ENCODE results near the gene CDH23.

The CDH23 gene

DNA sequence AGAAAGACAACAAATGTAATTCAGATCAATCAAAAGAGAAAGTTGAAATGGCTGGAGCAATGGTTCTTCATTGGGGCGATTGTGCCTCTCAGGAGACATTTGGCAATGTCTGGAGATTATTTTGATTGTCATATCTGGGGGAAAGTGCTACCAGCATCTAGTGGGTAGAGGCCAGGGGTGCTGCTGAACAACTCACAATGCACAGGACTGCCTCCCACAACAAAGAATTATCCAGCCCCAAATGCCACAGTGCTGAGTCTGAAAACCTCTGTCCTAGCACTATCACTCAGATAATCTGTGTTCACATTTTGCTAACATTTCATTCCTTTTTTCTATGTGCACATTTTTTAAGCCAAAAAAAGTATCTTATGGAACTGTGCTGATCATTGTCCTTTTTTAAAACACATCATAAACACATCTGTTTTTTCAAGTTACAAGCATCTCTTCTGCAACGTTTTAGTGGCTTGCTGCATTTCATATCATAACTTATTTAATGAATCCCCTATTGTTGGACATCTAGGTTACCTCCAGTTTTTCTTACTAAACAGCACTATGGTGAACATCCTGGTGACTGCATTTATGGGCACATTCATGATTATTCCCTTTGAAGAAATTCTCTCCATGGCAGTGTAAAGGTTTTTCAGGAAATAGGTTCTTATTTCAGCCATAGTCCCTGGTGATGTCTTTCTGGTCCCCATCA is 208.7 kb downstream of the CDH23 start:
- no peak for DNase-seq (ENCODE audit: low spot score)

DNA sequence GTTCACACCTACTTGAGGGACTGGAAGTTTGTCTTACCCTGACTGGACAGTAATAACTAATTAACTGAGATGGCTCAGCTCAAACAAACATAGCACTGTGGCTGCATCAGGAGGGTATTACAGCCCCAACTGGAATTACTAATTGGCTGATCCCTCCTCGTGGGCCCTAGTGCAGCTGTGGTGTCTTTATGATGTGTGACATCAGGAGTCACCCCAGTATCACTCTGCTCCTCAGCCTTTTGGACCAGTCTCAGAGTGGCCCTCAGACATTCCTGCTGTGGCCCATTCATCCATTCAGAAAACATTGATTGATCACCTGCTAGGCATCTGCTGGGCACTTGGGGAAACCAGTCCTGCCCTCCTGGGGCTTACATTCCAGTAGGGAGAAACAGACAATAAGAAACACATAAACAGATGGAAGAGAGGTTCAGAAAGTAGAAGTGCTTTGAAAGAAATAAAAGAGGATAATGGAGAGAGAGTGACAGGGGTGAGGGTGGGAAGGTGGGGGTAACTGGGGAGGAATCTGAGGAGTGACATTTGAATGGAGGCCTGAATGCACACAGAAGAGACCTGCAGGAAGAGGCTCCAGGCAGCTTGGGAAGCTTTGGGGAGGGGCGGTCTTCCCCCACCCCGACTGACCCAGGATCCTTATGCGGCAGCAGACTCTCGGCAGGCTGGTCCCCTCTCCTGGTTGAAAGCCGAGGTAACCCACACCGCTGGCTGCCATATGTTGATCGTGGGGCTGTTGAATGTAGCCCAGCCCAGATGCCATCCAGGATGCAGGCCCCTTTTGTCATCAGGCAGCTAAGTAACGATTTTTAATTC is 209.7 kb downstream of the CDH23 start:
- DNase-seq (ENCODE audit: low spot score) = no peak

DNA sequence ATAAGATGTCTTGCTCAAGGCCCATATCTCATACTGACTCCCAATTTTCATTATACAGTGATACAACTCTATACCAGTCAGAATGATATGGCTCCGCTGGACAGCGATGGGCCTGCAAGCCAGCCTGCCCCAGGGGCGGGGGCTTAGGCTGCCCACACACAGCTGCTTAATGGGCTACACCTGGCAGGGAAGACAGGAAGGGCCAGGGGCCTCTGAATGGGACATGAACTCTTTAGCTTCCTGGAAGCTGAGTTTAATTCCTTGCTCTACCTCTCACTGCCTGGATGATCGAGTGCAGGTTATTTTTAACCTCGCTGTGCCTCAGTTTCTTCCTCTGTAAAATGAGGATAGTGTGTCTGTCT is 210.3 kb downstream of the CDH23 start:
- no peak for DNase-seq (ENCODE audit: low spot score)

DNA sequence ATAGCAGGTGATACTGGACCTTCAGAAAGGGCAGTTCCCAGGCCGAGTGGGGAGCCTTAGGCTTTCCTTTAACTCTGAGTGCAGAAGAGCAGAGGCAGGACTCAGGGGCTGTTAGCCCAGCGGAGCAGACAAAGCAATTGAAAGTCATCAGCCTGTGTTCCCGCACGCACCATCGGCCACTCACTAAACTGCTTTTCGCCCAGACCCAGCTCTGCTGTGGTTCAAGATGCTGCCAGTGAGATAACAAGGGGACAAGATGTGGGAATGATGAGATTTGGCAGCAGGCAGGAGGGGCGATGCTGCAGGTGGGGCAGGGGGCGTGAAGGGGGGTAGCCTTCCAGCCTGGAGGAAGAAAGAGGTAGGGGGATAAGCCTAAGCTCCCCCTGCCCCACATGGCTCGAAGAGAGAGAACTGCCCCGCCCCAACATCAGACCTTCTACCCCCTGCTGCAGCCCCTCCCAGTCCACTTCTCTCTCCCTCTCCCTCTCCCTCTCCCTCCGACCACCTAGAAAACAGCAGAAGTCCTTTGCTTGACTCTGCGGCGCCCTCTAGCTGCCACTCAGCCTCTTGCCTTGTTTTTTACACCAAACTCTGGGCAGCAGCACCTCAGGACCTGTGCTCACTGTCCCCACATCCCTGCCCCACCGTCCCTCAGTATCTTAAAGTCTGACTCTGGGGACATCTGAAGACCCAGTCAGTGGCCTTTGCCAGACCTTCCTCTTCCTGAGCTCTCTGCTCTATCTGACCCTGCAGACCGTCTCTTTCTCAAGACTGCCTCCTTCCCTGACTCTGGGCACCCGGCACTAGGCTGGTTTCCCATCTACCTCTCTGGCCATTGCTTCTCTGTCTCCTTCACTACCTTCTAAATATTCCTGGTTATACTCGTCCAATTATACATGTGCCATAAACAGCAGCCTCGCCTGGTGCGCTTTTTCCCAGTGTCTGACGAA is 212.4 kb downstream of the CDH23 start:
- DNase-seq (ENCODE audit: low spot score) = peak; percentile 35

DNA sequence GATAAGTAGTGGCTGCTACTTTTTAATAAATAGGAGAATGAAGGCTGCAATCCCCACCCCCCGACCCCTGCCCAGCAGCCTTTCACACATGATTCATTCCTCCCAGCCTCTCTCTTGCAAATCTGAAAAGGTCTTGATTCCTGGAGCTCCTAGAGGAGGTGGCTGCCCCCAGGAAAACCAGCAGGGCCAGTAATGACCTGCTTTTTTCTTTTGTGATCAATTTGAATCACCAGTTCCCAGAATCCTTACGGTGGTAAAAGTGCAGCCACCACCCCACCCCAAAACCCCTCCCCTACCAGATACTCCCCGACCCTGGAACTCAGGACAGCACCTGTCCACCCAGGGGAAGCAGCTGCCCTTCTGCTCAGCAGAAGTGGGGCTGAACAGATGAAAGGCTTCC is 213.9 kb downstream of the CDH23 start:
- no peak for DNase-seq (ENCODE audit: low spot score)

DNA sequence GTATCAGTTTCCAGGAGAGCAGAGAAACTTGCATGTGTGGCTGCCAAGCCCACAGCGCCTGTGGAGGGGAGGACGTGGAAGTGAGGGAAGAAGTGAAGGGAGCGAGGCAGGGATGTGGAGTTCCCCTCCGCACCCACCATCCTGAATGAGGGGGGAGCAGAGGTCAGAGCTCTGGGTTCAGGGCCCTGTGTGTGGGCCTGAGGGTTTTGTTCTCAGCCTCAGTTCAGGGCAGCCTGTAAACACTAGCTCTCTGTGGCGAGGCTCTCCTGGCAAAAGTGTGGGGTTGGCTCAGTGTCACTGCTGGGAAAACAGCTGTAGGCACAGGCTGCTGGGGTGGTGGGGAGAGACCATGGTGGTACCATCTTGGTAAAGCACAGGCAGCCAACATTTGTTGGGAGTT is 214.4 kb downstream of the CDH23 start:
- DNase-seq (ENCODE audit: low spot score) = no peak

DNA sequence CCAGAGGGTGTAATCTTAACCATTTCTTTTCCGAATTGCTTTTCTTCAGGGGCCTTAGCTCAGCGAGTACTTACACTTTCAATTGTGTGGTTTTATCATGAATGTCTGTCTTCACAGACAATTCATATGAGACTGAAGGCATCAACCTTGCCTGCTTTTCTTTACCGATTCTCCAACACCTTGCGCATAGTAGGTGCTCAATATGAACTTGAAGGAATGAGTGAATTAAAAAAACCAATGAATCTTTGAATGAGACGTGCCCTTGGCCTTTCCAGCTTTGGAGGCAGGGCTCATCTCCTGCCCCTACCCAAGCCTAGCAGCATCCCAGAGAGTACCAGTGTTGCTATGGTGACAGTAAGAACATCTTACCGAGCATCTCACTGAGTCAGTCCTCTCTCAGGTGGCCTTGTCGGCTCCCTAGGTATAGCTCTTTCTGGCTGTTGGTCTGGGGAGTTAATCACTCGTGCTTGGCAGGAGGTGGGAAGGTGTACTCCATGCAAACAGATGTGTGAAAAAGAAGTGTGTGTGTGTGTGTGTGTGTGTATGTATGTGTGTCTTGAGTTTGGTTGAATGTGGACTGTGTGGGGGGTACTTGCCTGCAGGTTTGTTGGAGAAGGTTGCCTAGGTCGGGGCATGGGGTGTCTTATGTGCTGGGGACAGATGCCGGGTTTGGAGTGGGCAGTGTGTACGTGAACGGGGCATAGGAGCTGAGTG is 215.1 kb downstream of the CDH23 start:
- DNase-seq (ENCODE audit: low spot score) = no peak

DNA sequence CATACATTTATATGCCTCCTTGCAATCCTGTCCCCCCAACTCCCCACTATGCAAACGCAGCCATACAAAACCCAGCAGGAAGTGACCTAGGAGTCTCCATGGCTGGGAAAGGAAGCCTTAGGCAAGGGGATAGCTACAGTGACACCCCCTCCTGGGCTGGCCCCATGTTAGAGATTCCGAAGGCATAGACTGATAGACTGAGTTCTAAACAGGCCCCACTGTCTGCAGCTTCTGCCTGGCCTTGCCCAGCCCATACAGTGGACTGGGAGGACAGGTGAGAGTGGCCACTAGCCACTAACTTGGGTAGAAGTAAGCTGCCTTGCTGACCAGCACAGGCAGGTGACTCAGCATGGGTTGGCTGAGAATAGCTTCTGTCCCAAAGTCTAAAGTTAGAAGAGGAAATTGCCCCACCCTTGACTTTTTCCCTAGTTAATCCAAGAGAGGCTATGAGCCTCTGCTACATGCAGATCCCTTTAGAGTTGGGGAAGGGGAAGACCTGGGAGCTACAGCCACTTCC is 216.6 kb downstream of the CDH23 start:
- DNase-seq (ENCODE audit: low spot score) = no peak

DNA sequence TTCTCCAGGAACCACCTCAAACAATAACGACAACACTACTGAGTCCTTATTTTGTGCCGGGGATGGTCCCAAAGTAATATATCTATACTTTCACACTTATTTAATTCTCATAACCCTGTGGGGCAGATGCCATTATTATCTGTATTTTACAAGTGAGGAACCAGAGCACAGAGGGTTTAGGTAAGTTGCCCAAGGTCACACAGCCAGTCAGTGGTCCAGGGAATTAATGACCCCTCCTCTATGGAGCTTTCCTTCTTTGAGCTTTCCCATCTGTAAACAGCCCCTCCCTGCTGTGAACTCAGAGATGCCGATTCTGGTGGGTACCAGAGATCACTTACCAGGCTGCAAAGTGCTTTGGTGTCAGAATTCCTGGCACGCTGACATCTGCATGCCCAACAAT is 217.2 kb downstream of the CDH23 start:
- DNase-seq (ENCODE audit: low spot score) = no peak

DNA sequence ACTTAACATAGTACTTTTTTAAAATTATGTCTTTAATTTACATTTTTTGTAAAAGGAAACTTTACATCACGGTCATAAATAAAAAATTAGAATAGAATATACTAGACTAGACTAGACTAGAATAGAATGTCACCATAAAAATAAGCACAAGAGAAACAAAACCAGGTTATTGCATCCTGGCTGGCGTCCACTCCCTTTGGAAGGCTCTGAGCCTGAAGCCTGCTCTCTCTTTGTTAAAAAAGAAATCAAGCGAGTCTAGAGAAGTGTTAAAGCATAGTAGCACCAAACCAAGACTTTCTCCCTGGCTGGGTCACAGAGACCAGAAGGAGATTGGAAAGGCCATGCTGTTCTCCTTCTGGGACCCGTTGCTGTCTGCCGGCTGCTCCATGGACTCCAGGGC is 218.2 kb downstream of the CDH23 start:
- no peak for DNase-seq (ENCODE audit: low spot score)

DNA sequence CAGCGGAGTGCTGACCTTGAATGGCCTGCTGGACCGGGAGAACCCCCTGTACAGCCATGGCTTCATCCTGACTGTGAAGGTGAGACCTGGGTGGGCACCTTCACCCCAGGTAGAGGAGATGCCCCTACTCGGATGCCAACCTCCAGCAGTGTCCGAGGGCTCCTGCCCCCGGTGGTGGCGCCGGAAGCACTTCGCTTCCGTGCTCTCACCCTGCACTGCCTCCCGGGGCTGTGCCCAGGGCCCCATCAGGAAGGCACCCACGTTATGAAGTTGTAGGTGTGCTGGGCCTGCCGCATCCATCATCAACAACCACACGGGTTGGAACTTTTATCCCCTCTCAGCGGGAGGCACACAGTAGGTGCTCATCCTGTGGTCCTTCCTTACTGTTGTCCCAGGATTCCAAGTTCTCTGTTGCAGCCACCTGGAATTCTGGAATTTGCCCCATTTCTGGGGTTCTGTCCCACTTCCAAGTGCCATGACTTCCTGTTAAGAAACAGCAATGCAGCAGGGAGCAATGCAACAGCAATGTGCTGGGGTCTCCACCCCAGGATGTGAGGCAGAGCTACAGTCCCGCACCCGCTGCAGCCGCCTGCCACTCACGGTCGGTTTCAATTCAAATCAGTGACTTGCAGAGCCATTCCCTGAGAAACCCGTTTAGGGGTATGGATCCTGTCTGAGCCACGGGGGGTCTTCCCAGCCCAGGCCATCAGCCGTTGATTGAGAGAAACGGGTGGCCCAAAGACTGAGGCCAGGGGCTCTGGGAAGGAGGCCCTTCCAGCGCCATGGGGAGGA is 219.0 kb downstream of the CDH23 start:
- DNase-seq (ENCODE audit: low spot score) = no peak

DNA sequence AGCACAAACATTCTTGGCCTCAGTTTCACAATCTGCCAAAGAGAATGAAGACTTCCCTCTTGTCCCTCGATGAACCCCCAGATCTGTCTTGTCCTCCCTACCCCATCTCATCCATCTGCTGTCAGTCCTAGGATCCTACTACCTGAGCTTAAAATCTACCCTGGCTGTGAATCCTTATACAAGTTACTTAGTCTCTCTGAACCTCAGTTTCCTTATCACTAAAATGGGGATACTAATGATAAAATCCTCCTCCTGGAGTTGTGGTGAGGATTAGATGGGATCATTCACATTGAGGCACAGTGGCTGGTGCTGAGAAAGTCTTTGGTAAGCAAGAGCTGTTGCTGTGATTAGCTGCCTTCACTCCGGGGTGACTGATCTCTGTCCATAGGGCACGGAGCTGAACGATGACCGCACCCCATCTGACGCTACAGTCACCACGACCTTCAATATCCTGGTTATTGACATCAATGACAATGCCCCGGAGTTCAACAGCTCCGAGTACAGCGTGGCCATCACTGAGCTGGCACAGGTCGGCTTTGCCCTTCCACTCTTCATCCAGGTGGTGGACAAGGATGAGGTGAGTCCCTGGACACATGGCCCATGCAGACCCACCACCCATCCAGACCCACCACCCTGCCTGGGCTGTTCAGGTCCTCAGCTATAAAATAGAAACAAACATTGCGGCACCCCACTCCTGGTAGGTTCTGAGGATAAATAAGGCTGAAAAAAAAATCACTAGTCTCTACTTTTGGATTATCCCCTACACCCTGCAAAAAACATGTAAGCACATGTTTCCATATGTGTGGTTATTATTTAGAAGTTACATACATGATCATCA is 220.3 kb downstream of the CDH23 start:
- DNase-seq (ENCODE audit: low spot score) = no peak

DNA sequence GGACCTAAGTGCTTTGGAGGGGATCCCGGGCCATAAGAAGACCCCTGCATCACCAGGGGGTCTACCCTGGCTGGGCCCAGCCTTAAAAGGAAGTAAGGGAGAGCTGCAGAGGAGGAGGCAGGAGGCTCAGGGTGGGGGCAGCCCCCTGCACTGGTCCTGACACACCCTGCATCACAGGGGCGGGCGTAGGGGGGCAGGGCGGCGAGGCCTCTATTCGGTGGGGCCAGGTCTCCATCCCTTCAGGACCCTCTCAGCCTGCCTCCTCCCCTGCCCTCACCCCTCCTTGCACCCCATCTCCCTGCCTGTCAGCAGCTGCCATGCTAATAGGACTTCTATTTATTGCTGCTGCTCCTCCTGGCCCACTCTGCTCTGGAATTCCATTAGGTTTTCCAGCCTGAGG is 221.5 kb downstream of the CDH23 start:
- DNase-seq (ENCODE audit: low spot score) = no peak

DNA sequence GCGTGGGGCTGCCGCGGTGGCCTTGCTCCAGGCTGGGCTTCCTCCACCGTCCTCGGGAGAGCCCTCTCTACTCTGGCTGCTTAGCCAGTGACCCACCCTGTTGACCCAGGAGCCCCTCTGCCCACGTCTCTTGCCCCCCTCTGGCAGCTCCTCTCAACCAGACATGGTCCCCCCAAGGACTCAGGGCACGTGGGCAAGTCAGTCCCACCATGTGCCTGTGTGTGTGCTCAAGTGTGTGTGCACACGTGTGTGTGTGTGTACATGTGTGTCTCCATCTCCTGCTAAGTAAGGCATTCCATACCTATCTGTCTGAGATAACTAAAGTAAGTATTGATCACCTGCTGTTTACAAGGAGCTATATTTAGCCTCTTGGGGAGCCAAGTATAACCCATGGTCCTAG is 221.9 kb downstream of the CDH23 start:
- no peak for DNase-seq (ENCODE audit: low spot score)

DNA sequence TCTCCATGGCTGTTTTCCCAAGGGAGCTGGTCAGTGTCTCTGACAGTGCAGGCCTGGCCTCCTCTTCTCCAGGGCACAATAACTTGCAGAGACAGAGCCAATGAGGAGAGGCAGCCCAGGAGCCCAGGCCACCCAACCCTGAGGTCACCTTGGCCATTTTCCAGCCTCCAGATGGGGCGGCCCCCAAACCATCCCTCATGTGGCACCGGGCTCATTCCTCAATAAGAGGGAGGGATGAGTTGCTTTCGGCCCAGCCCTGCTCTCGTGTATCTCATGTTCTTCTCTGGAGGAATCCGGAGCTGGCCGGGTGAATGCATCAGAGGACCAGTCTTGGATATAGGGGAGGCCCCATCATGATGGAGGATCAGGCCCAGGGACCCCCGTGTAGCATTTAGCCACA is 223.9 kb downstream of the CDH23 start:
- no peak for DNase-seq (ENCODE audit: low spot score)

DNA sequence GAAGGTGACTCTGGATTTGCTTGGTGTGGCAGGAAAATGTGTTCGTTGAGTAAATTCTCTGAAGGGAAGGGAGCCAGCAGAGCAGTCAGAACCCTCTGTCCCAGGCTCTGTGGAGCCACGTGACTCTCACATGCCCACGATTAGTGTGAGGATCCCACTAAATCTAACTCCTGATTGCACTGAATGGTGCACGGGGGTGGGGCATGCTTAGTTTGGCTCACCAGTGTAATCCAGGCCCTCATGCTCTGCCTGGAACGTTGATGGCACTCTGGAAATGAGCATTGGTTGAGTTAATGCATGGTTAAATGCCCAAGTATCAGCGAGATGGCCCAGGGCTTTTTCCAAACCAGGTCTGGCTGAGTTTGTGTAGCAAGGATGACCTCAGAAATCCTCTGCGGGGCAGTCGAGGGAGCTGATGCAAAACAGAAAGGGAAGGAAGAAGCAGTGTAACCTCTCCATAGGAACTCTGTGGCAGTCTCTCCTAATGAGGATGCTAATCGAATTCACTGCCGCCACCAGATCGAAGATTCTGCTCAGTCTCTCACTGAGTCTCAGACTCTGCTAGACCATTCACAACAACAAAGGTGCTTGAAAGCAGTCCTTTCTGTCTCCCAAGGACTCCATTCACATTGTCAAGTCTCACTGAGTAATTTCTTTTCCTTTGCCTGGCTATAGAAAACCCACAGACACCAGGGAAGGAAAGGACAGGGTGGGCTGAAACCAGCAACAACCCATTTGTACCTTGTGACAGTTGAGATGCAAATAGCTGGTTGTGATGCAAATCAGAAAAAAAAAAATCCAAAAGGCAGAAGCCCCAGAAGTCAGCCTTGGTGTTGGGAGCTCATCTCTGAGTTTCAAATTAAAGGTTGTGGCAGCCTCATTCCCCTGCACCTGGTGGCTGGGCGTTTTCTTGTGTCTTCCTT is 224.8 kb downstream of the CDH23 start:
- no peak for DNase-seq (ENCODE audit: low spot score)

DNA sequence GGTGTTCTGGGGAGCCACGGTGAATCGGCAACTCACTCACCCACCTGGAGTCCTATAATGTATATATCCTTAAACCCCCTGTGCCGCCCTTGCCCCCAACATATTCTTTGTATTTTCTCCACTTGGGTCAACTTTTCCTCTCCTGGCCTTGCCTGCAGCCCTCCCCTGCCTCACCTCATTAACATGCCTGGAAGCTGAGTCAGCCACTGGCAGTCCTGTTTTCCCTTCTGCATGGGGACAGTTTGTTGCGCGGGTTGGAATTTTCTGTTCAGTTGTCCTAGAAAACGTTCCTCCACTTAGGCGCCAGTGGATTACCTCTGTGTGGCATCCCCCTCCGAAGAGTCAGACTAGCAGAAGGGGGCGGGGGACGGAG is 225.4 kb downstream of the CDH23 start:
- DNase-seq (ENCODE audit: low spot score) = no peak

DNA sequence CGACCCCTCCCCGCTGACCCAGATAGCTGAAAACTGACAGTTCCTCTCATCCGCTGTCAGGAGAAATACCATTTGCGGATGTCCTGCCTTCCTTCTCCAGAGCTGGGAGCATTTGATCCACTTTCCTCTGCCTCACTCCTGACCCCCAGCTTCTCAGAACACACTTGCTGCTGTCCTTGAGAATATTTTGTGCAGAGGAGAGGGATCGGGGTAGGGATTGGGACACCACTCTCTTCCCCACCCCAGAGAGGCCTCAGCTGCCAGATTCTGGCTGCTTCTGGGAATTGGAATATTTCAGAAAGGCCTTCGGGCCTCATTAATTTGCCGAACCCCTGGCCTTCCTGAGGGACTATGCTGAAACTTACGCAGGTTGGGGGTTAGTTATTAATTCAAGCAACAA is 225.9 kb downstream of the CDH23 start:
- DNase-seq (ENCODE audit: low spot score) = no peak

Data from COLO829 (cell line).